HG02884 (cell line): ENCODE measurements around the gene IRF3.
A peak's percentile ranks its signal among the peaks of the same experiment; 100 is the strongest.

Experiments used
- ATAC-seq: cut with Tn5 transposase; IDR thresholded peaks from one replicate; pipeline ENCODE4 v1.9.1; 2021; ENCODE audit warnings: mild to moderate bottlenecking, moderate library complexity; ENCODE audit not compliant: unreplicated experiment

IRF3 gene

DNA sequence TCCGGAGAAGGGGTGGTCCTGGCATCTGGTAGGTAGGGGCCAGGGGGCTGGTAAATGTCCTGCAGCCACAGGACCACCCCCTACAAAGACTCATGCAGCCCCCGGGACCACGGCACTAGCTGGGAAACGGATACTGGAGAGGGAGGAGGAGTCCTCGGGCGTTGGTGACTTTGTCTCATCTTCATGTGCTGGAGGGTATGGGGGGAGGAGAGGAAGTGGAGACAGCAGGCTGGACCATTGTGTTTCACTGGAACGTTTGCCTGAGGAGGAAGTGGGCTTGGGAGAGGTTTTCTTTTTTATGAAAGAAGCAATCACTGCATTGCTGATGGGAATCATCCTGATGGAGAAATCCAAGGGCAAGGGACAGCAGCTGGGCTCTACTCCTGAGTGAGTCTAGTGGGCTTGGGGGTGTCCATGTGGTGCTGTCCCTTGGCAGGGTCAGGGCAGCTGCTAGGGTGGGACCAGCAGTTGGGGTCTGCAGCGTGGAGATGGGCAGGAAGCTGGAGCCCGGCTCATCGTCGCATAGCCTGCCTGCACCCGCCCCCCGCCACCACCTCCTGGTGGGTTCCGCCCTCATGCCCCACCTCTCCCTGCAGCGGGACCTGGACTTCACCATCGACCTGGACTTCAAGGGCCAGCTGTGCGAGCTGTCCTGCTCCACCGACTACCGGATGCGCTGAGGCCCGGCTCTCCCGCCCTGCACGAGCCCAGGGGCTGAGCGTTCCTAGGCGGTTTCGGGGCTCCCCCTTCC, 22.1 kb upstream of the IRF3 start:
- no peak for ATAC-seq

DNA sequence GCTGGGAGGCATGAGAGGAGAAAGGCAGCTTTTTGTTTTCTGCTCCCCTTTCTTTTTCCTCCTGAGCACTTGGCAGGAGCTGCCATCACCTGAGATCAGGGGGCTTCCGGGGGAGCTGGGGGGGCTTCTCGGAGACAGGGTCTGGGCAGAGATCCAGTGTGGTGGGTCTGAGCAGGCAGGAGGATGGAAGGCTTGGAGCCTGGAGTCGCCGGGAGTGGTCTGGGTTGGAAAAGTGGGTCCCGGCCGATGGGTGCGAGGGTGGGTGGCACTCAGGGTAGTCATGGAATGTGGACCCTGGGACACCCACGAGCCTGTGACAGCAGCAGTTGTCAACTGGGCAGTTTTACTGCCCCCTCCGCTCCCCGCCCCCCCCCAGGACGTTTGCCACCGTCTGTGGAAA, 21.5 kb upstream of the IRF3 start:
- ATAC-seq: no peak

DNA sequence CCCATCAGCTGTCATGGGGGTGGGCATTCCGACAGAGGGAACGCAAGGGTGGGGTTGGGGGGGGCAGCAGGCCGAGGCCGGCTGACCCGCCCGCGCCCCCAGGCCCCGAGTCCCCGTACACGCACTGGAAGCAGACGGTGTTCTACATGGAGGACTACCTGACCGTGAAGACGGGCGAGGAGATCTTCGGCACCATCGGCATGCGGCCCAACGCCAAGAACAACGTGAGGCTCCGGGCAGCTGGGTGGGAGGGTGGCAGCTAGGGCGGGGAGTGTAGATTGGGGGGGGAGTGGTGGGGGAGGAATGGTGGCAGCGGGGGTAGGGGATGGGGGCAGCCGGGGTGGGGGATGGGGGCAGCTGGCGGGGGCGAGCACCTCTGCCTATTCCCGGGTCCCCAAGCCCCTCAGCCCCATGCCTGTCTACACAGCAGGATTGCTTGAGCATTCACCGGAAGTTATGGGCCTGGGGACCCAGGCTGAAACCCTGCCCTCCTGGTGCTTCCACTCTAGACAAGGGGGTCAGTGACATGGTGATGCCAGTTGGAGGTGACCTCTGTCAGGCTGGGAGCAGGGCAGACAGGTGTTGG, 20.9 kb upstream of the IRF3 start:
- ATAC-seq: no peak

DNA sequence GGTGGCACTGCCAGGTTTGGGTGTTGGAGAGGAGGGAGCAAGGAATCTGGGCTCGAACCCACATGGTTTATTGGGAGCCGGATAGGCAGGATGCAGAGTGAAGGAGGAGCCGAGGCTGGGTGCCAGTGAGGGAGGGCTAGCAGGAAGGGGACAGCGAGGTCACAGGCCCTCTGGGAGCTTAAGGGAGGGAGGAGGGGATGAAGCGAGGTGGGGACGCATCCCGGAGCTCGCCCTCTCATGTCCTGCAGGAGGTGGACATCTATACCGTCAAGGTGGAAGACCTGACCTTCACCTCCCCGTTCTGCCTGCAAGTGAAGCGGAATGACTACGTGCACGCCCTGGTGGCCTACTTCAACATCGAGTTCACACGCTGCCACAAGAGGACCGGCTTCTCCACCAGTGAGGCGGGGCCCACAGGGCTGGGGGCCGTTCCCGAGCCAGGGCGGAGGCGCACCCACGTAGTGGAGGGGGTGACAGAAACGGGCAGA, 20.2 kb upstream of the IRF3 start:
- ATAC-seq: no peak

DNA sequence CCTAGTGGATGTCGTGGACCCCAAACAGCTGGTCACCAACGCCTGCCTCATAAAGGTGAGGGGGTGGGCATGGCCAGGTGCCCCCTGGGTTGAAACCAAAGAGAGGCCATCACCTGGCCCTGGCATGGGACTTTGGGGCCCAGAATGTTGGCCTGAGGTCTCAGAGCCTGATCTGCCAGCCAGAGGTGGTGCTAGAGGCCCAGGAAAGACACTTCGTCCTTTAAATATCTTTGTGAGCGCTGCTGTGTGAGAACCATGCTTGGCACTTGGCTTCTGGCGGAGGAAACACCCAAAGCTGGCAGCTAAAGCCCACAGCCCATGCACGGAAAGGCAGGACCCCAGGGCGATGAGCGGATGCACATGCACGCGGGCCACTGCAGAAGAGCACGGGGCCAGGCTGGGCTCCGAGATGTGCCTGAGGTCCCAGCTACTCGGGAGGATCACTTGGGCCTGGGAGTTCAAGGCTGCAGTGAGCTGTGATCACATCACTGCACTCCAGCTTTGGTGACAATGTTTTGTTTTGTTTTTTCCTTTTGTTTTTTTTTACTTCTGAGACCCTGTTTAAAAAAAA, 19.4 kb upstream of the IRF3 start:
- no peak for ATAC-seq

DNA sequence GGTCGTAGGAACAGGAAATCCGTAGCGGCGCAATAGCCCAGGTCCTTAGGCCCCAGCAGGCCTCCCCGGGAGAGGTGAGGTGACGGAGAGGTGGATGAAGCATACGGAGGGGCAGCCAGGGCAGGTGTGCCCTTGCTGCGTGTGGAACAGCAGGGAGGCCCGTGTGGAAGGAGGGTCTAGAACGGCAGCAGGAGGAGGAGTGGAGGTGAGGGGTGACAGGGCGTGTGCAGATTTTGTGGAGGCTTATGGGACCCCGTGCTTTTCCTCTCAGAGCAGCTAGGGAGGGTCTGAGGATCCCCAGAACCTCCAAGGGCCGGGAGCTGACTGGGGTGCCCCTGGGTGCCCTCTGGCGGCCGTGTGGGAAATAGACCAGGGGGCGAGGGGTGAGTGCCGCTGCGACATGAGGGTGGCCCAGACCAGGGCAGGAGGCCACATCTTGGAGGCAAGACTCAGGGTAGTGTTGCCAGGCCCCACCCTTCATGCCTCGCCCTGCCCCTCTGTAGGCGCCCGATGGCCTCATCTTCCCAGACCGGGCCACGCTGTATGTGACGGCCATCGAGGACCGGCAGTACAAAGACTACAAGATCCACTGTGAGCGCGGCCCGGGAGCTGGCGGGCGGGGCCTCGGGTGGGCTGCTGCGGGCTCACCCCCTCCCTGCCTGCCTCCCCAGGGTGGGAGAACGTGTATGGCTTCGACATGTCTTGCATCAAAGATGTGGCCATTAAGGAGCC, 18.8 kb upstream of the IRF3 start:
- no peak for ATAC-seq

DNA sequence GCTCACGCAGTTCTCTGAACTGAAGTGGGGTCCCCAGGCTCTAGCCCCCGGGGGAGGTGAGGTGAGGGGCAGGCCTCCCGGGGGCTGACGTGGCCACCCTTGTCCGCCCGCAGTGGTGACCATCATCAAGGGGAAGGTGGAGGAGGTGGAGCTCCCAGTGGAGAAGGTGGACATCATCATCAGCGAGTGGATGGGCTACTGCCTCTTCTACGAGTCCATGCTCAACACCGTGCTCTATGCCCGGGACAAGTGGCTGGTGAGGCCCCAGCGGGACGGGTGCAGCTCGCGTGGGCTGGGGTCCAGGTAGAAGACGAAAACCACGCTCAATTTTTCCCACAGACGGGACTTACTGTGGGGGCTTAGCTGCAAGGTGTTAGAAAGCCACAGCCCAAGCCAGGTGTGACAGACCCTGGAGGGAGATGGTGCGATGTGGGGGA, 18.2 kb upstream of the IRF3 start:
- no peak for ATAC-seq

DNA sequence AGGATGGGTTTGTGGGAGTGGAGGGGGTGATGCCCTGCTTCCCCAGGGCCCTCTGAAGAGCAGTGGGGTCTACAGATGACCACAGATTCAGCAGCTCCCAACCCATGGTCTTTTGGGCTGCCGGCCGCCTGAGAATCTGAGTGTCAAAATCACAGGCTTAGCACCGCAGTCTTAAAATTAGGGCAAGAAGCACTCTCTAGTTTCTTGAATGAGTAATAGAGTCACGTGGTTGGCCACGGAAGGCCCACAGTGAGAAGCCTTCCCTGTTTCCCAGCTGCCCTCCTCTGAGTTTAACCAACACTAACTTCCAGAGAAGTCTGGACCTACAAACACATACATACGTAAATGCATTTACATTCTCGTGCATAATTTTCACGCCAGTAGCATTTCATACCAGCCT, 16.6 kb upstream of the IRF3 start:
- no peak for ATAC-seq

DNA sequence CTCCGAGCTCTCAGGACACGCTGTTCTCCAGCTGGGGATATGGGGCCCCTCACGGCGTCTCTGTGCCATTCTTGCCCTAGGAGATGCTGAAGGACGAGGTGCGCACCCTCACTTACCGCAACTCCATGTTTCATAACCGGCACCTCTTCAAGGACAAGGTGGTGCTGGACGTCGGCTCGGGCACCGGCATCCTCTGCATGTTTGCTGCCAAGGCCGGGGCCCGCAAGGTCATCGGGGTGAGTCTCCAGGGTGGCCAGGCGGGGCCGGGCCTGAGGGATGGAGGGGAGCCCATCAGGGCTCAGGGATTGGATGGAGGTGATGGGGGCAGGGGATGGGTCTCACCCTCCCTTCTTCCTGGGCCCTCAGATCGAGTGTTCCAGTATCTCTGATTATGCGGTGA, 16.2 kb upstream of the IRF3 start:
- no peak for ATAC-seq

DNA sequence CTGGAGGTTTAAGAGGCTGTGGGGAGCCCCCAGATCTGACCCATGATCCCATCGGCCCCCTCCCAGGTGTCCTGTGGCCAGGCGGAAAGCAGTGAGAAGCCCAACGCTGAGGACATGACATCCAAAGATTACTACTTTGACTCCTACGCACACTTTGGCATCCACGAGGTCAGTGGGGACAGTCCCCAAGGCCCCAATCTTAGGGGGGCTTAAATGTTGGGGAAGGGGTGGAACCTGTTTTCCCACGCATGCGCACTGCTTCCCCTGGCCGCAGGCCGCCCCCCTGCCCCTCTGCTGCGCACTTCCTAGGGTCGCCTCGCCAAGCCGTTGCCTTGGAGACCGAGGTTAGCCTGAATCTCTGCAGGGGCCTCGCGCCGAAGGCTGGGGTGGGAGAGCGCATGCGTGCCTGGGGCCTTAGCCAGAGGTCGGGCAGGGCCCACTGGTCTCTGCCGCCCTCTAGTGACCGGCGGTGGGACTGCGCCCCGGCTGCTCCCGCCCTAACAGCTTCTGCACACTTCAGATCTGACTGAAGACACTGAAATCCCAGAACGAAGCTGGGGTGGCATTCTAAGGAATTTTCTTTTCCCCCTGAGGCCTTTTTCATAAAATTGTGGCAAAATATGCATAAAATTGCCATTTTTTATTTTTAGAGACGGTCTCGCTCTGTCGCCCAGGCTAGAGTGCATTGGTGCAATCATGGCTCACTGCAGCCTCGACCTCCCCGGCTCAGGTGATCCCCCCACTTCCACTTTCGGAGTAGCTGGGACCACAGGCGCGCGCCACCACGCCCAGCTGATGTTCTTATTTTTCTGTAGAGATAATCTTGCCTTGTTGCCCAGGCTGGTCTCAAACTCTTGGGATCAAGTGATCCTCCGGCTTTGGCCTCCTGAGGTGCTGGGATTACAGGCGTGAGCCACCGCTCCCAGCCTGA, 15.0 kb upstream of the IRF3 start:
- ATAC-seq: no peak

DNA sequence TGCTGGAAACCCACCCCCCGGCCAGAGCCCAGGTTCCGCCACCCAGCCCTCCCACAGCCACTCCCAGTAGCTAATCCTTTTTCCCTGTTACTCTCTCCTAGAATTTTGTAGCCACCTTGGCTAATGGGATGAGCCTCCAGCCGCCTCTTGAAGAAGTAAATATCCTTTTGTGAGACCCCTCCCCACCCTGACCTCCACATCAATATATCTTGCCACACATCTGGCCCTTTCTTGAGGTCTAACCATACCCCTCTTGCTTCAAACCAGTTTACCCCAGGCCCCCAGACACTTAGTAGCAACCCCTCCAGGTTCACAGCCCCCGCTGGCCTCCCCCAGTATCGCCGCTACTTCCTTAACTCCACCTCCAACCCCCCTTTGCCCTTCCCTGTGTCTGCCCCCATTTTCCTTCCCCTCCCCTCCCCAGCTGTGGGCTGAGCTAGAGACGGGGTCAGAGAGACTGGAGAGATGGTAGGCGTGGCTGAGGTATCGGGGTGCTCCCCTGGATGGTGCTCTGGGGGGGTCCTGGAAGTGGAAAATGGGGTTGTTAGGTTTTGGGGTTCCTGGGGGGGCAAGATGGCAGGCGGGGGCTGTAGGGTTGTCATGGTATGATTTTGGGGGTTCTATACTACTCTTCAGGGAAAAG, 14.2 kb upstream of the IRF3 start:
- ATAC-seq: no peak

DNA sequence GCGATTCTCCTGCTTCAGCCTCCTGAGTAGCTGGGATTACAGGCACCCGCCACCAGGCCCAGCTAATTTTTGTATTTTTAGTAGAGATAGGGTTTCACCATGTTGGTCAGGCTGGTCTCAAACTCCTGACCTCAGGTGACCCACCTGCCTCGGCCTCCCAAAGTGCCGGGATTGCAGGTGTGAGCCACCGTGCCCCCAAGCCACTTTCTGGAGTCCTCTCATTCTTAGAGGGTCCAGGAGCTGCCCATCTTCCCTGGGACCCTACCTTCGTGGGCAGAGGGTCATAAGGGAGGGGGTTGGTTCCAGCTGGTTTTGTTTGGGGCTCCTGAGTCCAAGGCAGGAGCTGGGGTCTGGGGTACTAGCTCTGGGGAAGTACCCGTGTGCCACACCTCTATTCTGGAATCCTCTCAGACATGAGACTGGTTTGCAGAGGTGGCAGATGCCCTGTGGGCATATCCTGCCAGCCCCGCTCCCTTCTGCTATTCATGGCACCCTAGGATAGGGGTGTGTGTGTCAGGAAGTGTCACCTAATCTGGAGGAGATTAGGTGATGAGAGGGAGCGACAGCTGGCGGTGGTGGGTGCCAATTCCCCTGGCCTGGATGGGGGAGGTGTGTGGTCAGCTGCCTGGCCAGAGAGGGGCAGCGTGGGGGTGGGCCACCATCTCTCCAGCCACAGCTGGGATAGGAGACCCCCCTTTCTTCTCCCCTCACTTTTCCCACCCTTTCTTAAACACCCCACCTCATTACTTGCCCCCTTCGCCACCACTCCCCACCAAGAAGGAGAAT, 13.5 kb upstream of the IRF3 start:
- no peak for ATAC-seq

DNA sequence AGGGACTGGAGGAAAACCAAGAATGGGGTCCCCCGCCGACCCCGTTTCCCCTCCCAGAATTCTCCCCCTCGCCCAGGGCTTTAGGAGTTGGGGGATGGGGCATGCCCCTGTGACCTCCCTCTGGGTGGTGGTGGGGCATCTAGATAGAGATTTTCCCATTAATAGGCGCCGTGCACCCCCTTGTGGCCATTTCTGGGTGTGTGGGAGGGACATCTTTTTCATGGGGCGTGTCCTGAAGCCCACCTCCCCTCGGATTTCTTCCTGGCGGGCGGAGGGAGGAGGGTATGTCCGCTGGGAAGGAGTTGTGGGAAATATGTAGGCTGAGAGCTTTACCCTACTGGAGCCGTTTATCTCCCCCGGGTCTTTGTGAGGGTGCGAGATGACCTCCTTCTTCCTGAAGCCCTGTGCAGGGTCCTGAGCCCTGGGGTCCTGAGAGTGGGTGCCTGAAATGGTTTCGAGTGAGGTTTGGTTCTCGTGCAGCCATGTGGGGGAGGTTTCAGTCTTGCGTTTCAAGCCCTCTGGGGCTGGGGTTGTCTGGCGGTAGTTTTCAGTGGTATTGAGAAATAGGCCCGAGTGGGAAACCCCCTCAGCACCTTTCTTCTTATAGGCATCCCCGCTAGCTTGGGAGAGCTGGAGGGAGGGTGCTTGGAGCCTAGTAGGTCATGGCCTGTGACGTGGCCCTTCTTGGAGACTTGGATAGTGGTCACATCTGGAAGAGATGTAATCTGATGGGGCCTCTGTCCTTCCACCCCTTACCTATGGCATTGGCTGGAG, 12.4 kb upstream of the IRF3 start:
- ATAC-seq: no peak

DNA sequence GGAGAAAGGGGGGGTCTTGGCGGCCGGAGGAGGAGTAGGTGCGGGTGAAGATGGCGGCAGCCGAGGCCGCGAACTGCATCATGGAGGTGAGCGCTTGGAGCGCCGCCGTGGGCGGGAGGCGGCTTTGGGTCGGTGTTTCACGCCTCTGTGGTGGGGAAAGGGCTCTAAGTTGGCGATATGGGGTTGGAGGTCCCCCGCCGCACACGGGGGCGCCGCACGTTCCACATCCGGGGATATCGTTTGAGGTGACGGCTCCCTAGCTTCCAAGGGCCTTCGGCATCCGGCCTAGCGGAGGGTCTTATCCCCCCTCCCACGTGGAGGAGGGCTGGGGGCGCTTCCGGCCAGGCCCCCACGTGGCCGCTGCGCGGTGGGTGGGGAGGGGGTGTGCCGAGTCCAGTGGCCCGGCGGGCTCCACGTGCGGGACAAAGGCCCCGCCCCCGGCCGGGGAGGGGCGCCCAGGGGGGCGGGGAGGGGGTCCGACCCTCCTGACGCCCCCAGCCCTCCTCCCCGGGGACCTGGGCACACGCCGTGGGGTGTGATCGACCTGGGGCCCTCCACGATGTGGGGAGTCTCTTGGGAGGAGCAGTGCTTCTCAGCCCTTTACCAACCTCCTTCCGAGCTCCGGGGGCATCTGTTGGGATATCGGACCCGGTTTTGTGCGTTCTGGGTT, 11.7 kb upstream of the IRF3 start, which contains the start of gene PRMT1:
TSS of gene PRMT1 (plus strand) at position 41 of the 670 bp plus-strand sequence. CDS start at position 51, 10 bp downstream.
- ATAC-seq: no peak

DNA sequence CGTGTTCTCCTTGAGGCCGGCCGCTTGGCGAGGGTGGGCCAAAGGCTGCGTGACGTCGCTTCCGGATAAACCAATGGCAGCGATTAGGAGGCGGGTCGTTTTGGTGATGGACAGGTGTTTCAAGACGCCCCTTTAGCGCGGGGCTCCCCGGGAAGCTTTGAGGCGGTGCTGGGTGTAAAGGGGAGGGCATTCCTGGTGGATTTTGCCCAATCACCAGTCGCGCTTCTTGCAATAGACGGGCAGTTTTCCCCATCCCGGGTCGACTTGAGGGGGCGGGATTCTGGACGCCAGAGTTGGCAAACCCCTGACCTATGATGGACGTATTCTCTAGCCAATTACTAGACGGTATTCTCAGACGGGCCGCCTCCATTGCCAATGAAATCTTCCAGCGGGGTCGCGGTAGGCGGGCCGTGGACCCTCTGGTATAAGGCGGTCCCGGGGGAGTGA, 11.2 kb upstream of the IRF3 start:
- ATAC-seq: peak; percentile 56

DNA sequence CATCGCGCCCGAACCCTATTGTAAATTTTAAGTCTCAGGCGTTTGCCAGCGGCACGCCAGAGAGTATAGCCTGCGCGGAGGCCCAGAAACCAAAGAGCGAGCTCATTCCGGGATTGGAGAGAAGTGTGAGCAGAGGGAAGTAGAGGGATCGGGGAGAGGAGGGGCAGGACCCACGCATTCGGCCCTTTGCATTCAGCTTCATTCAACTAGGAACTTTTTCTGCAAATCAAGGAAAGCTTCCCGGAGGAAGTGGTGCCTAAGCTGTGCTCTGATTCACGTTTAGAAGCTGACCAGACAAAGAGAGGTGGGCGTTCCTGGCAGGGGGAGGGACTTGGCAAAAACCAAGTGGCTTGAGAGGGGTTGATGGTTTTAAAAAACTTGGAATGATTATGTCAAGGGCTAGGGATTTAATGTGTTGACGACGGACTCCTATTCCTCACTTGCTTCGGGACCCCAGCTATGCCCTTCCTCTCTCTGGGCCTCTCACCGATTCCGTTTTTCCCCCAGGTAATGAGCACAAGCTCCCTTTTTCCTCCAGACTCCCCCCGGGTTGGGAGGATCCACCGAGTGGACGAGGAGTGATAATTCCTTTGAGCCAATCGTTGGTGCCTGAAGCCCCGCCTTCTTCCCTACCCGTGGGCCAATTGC, 10.6 kb upstream of the IRF3 start:
- no peak for ATAC-seq
